T-helper 9 cell (primary cell): Measurements from ENCODE around the gene ZNF407.

Experiments used
- DNase-seq: peaks from one replicate; pipeline ENCODE4 v3.0.0-alpha.2; 2020

Gene ZNF407

DNA sequence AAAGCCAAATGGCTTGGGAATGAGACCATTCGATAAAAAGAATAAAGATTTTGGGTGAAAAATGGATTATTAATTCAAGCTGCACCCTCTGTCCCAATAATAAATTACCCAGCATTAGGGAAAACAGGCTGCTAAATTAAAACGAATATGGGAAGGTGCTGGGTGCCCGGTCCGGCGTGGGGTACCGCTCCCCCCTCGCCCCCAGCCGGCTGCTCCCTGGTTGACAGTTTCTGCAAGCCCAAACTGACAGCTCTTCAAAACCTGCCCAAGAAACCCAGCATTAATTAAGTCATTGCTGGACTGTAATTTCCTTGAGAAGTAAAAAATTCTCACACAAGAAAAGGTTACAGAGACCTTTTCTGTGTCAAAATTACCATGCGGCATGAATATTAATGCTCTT, 512.6 kb downstream of the ZNF407 start:
- DNase-seq = no peak

DNA sequence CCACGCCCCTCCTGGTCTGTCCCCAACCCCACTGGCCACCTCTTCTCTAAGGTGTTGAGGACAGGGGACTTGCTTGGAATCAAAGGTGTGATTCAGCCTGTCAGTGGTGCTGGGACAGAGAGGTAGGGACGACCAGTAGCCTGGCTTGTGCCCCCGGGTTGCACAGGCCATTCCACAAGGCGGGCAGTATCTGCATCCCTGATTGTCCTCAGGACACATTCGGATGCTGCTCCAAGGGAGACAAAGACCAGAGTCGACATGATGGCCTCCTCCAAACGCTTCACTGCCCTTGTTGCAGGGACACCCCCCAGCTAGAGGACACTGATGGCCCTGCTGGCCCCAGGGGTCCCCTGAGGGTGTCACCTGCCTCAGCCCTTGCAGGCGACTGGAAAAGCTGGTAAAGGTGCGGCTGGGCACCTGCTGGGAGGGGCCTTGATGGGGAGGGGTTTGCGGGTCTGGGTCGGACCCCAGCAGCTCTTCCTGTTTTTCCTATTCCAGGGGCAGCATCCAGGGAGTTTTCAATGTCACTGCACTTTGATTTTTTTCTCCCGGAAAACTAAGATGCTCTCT, 513.3 kb downstream of the ZNF407 start:
- no peak for DNase-seq

DNA sequence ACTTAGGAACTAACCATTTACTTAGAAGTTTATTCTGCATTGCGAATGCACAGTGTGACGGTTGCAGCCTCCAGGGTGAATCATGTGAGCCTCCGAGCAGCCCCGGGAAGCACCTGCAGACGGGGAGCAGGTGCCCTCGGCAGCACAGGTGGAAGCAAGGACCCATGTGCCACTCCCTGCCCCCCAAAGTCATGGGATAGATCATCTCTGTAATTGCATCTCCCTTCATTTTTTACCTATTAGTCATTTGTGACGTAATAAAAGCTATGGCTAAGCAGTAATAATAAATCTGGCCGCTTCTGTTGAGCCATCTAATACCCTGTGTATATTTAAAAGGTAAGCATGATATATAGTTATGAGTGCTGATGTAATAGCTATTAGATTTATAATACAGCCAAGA, 514.1 kb downstream of the ZNF407 start:
- no peak for DNase-seq

DNA sequence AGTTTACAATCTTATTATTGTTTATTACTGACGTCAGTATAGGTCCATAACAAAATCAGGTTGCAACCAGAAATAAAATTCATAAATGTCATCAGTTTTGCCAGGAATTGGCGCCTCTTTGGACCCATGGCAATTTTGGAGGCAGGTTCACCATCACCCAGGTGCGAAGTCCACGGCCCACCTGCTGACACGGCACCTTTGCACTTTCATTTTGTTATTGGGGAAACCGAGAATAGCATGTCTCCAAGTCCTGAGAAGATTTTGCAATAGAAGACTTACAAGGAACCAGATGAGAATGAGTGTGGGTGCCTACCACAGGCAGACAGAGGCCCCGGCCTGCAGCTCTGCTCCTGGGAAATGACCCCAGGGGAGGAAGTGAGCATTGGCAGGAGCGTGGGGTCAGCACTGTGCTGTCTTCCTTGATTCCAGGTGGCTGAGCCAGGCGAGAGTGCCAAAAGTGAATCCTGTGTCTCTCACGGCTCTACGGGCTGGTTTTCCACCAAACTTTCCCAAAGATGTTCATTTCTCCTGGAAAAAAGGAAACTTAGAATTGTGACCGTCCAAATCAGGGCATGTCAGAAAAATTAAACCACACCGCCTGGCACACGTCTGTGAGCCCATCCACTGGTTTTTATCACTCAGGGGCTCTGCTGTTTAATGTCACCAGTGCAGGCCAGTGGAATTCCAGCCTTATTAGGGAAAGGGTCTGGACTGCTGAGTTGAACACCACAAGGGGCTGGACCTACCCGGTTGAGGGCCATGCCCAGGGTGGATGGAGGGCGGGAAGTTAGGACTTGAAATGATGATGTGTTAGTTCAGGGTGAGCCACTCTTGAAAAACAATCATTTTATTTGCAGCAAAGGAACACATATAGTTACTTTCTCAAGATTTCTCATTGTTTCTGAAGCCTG, 514.8 kb downstream of the ZNF407 start:
- DNase-seq = no peak

DNA sequence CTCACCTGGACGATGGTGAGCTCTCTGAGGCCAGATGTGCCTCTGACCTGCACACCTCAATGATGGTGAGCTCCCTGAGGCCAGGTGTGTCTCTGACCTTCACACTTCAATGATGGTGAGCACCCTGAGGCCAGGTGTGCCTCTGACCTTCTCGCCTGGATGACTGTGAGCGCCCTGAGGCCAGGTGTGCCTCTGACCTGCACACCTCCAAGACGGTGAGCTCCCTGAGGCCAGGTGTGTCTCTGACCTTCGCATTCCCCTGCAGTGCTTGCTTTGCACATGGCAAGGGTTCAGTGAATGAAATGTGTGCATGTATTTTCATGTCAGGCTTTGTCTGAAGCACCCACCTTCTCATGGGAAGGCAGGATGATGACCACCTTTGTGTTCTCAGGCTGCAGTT, 515.8 kb downstream of the ZNF407 start:
- no peak for DNase-seq

DNA sequence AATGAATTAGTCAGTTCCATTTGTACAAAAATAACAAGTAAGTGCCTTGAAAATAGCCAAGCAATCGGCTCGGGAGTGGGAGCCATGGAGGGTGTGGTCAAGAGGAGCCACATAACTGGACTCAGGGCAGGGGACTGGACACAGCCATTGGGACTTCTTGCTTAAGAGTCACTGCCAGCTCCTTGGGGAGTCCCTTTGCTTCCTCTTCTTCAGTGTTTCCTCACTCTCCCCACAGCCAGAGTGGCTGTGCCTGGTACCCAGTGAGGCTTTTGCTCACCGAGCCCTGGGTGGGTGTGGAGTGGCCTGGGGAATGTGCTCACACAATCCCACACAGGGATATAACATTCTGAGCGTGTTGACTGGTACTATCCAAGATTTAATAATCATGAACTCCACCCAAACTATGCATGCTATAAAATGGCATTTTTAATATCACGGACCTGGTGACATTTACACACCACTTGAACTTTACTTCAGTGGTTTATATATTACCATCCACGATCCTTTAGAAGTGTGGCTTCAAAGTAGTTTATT, 516.6 kb downstream of the ZNF407 start:
- DNase-seq = no peak
